GM18498 (cell line): ENCODE measurements around the gene TMEM182.

Experiments used
- ATAC-seq: cut with Tn5 transposase; IDR thresholded peaks from one replicate; pipeline ENCODE4 v1.9.1; 2021; ENCODE audit warnings: mild to moderate bottlenecking, moderate library complexity; ENCODE audit not compliant: unreplicated experiment

TMEM182 gene

GRCh38 chr2:102850888-102851287, 89.1 kb downstream of the TMEM182 start:
- ATAC-seq = no peak

- ATAC-seq = no peak
Measured at GRCh38 chr2:102852867-102853266, 91.0 kb downstream of the TMEM182 start.
